ENCODE results near the gene SORCS3.

The SORCS3 gene

DNA sequence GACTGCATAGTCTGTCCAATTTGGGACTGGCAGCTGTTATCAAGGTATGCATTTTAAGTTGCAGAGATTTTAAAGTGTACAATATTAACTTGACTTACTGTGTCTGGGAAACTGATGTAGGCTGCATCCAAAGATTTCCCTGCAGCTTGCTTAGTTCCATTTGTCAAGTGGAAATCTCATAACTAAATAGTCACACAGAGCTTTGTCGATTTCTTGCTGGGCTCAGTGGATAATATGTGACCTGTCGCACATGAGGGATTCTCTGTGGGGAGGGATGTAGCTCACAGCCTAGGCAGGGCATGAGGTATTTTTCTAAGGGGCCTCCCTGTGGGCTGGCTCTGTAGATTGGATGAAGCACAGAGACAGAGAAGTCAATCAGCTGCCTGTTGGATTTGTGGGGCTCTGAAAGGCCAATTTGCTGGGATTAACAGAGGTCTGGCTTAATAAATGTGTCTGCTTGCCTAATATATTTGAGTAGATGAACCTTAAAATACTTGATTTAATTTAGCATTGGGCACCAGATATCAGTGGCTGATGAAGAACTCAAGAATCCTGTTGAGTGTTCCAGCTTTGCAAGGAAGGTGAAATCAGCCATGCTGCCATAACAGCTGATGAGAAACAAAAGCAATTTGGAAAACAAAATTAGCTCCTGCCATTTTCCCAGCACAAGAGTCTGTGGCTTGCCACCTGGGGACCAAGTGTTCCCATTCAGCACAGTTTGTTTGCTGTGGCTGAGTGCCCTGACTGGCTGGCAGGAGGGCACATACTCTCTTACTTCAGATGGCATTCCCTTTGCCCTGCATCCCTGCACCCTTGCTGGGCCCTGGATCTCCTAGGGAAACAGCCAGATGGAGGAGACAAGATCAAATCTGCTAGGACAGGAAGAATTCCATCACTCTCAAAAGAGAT lies 598.5 kb downstream of the SORCS3 start:
- no peak overlapping the region for H2AK5ac ChIP-seq (ENCODE audit: low read length)
- no peaks in the 10 kb centered on the region for H3K4me1 ChIP-seq (ENCODE audit: control insufficient read depth, low read depth, low read length)
- no peaks in the 10 kb centered on the region for H3K79me2 ChIP-seq (ENCODE audit: control insufficient read depth, insufficient read depth, low read length)
- H3K56ac ChIP-seq (ENCODE audit: low read length), result no peak overlapping the region
- no peak overlapping the region for H3K4ac ChIP-seq (ENCODE audit: low read depth, low read length)
- no peak overlapping the region for H2BK120ac ChIP-seq (ENCODE audit: low read depth, low read length)
- no peak overlapping the region for H4K8ac ChIP-seq (ENCODE audit: low read depth, low read length)
- H3K27me3 ChIP-seq (ENCODE audit: insufficient read depth, low read length, poor library complexity), result no peaks in the 10 kb centered on the region
- no peak overlapping the region for H3K18ac ChIP-seq (ENCODE audit: low read length)
- H3K23ac ChIP-seq (ENCODE audit: low read length), result no peak overlapping the region
- no peak overlapping the region for H4K5ac ChIP-seq (ENCODE audit: low read length)
- H3K27ac ChIP-seq (ENCODE audit: low read depth, low read length), result no peak overlapping the region
- no peak overlapping the region for H2BK15ac ChIP-seq (replicated peaks; ENCODE audit: low read depth)
- no peak overlapping the region for H2BK5ac ChIP-seq (ENCODE audit: low read length)
- no peak for DNase-seq
- no peak overlapping the region for H3K4me2 ChIP-seq (ENCODE audit: low read length)
- no CpG with 5 or more reads among the region's 2 CpGs for whole genome bisulfite sequencing (ENCODE audit: extremely low coverage, insufficient coverage, low lambda C conversion rate)
- H3K79me1 ChIP-seq (ENCODE audit: low read length), result no peaks in the 10 kb centered on the region
- H3K36me3 ChIP-seq (ENCODE audit: control insufficient read depth, insufficient read depth, low read length), result no peaks in the 10 kb centered on the region
- no peak overlapping the region for H3K4me3 ChIP-seq (ENCODE audit: low read length)
- no peak overlapping the region for H3K9ac ChIP-seq (ENCODE audit: low read length)

DNA sequence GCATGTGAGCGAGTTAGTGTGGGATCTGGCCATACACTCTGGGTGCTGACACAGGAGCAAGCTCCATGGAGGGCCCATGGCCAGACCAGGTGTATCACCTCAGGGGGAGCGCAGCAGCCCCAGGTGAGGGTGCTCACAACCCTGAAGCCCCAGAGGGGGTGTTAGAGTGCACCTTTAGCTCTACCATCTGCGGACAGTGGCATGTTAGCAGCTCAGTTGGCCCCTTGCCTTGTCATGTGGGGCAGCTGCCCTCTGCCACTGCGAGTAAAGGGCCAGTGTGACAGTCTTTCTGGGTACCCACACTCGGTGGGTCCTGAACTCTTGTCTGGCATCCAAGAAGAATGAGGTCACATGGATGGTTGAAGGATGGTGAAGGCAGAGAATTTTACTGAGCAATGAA lies 600.2 kb downstream of the SORCS3 start:
- H3K56ac ChIP-seq (ENCODE audit: low read length), result no peak overlapping the region
- no peak overlapping the region for H3K9ac ChIP-seq (ENCODE audit: low read length)
- H3K4me1 ChIP-seq (ENCODE audit: control insufficient read depth, low read depth, low read length), result no peaks in the 10 kb centered on the region
- no peak overlapping the region for H3K27ac ChIP-seq (ENCODE audit: low read depth, low read length)
- no peak overlapping the region for H2AK5ac ChIP-seq (ENCODE audit: low read length)
- H3K79me2 ChIP-seq (ENCODE audit: control insufficient read depth, insufficient read depth, low read length), result no peaks in the 10 kb centered on the region
- H2BK15ac ChIP-seq (replicated peaks; ENCODE audit: low read depth), result no peak overlapping the region
- H3K79me1 ChIP-seq (ENCODE audit: low read length), result no peaks in the 10 kb centered on the region
- H4K5ac ChIP-seq (ENCODE audit: low read length), result no peak overlapping the region
- no peak overlapping the region for H3K4me3 ChIP-seq (ENCODE audit: low read length)
- WGBS (ENCODE audit: extremely low coverage, insufficient coverage, low lambda C conversion rate), result no CpG with 5 or more reads among the region's 5 CpGs
- H3K4ac ChIP-seq (ENCODE audit: low read depth, low read length), result no peak overlapping the region
- H3K4me2 ChIP-seq (ENCODE audit: low read length), result no peak overlapping the region
- no peak overlapping the region for H2BK5ac ChIP-seq (ENCODE audit: low read length)
- no peak overlapping the region for H2BK120ac ChIP-seq (ENCODE audit: low read depth, low read length)
- H3K36me3 ChIP-seq (ENCODE audit: control insufficient read depth, insufficient read depth, low read length), result no peaks in the 10 kb centered on the region
- H4K8ac ChIP-seq (ENCODE audit: low read depth, low read length), result no peak overlapping the region
- H3K23ac ChIP-seq (ENCODE audit: low read length), result no peak overlapping the region
- DNase-seq, result no peak
- no peaks in the 10 kb centered on the region for H3K27me3 ChIP-seq (ENCODE audit: insufficient read depth, low read length, poor library complexity)
- H3K18ac ChIP-seq (ENCODE audit: low read length), result no peak overlapping the region

DNA sequence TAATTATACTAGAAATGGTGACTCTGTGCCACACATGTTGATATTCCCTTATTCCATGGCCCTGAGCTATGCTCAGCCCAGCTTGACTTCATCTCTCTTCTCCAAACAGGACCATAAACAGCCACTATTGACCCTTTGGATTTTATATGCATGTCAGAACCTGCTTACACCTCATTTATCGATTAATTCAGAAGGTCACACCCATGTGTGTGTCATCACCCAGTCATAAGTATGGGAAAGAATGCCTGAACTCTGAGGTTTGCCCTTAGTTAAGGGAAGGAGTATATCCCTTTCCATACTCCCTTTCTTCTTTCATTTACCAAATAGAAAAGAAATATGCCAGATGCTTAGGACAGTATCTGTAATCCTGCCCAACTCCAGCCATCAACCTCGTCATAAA lies 602.3 kb downstream of the SORCS3 start:
- no CpG with 5 or more reads among the region's 2 CpGs for WGBS (ENCODE audit: extremely low coverage, insufficient coverage, low lambda C conversion rate)
- no peak for DNase-seq

DNA sequence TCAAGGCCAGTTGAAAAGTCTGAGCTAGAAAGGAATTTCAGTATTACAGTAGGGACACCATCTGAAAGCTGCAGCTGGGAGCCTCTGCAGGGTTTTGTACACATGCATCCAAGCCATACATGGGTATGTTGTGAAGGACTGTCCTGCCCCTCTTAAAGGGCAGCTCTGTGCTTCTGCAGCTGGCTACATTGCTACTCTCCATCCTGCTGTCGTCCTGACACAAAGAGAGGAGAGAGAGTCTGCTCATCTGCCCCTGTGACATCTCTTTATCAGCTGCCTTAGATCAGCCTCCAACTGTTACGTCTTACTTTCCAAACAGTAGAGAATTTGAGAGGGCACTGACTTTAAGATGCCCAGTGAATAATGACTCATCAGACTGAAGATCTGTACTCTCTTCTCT lies 602.7 kb downstream of the SORCS3 start:
- no peak overlapping the region for H3K27ac ChIP-seq (ENCODE audit: low read depth, low read length)
- no peaks in the 10 kb centered on the region for H3K79me2 ChIP-seq (ENCODE audit: control insufficient read depth, insufficient read depth, low read length)
- no peak overlapping the region for H2AK5ac ChIP-seq (ENCODE audit: low read length)
- H2BK15ac ChIP-seq (replicated peaks; ENCODE audit: low read depth), result no peak overlapping the region
- H3K9ac ChIP-seq (ENCODE audit: low read length), result no peak overlapping the region
- H3K79me1 ChIP-seq (ENCODE audit: low read length), result no peaks in the 10 kb centered on the region
- H3K18ac ChIP-seq (ENCODE audit: low read length), result no peak overlapping the region
- DNase-seq, result no peak
- H4K8ac ChIP-seq (ENCODE audit: low read depth, low read length), result no peak overlapping the region
- H3K36me3 ChIP-seq (ENCODE audit: control insufficient read depth, insufficient read depth, low read length), result no peaks in the 10 kb centered on the region
- no peak overlapping the region for H2BK5ac ChIP-seq (ENCODE audit: low read length)
- no peaks in the 10 kb centered on the region for H3K27me3 ChIP-seq (ENCODE audit: insufficient read depth, low read length, poor library complexity)
- H4K5ac ChIP-seq (ENCODE audit: low read length), result no peak overlapping the region
- no peak overlapping the region for H3K23ac ChIP-seq (ENCODE audit: low read length)
- no peak overlapping the region for H3K4me2 ChIP-seq (ENCODE audit: low read length)
- WGBS (ENCODE audit: extremely low coverage, insufficient coverage, low lambda C conversion rate), result no CpG with 5 or more reads among the region's 2 CpGs
- no peak overlapping the region for H3K4ac ChIP-seq (ENCODE audit: low read depth, low read length)
- H3K56ac ChIP-seq (ENCODE audit: low read length), result no peak overlapping the region
- no peaks in the 10 kb centered on the region for H3K4me1 ChIP-seq (ENCODE audit: control insufficient read depth, low read depth, low read length)
- H3K4me3 ChIP-seq (ENCODE audit: low read length), result no peak overlapping the region
- no peak overlapping the region for H2BK120ac ChIP-seq (ENCODE audit: low read depth, low read length)

More for the DNA sequence above, 602.3 kb downstream of the SORCS3 start:
- Histone ChIP-seq H4K5ac (ENCODE audit: low read length) (no peak overlapping the region), H2BK5ac (ENCODE audit: low read length) (no peak overlapping the region), H3K79me2 (ENCODE audit: control insufficient read depth, insufficient read depth, low read length) (no peaks in the 10 kb centered on the region), H3K23ac (ENCODE audit: low read length) (no peak overlapping the region), H2BK15ac (replicated peaks; ENCODE audit: low read depth) (no peak overlapping the region), H3K79me1 (ENCODE audit: low read length) (no peaks in the 10 kb centered on the region), H3K4me2 (ENCODE audit: low read length) (no peak overlapping the region), H3K36me3 (ENCODE audit: control insufficient read depth, insufficient read depth, low read length) (no peaks in the 10 kb centered on the region), H4K8ac (ENCODE audit: low read depth, low read length) (no peak overlapping the region), H3K4ac (ENCODE audit: low read depth, low read length) (no peak overlapping the region), H2AK5ac (ENCODE audit: low read length) (no peak overlapping the region), H3K27me3 (ENCODE audit: insufficient read depth, low read length, poor library complexity) (no peaks in the 10 kb centered on the region), H3K27ac (ENCODE audit: low read depth, low read length) (no peak overlapping the region), H3K9ac (ENCODE audit: low read length) (no peak overlapping the region), H2BK120ac (ENCODE audit: low read depth, low read length) (no peak overlapping the region), H3K18ac (ENCODE audit: low read length) (no peak overlapping the region), H3K4me1 (ENCODE audit: control insufficient read depth, low read depth, low read length) (no peaks in the 10 kb centered on the region), H3K56ac (ENCODE audit: low read length) (no peak overlapping the region), H3K4me3 (ENCODE audit: low read length) (no peak overlapping the region)

- WGBS (ENCODE audit: extremely low coverage, insufficient coverage, low lambda C conversion rate), result no CpG with 5 or more reads among the region's 5 CpGs
- no peaks in the 10 kb centered on the region for H3K79me2 ChIP-seq (ENCODE audit: control insufficient read depth, insufficient read depth, low read length)
- no peaks in the 10 kb centered on the region for H3K79me1 ChIP-seq (ENCODE audit: low read length)
- H3K36me3 ChIP-seq (ENCODE audit: control insufficient read depth, insufficient read depth, low read length), result no peaks in the 10 kb centered on the region
- no peak overlapping the region for H3K27ac ChIP-seq (ENCODE audit: low read depth, low read length)
- no peak overlapping the region for H3K56ac ChIP-seq (ENCODE audit: low read length)
- H2BK5ac ChIP-seq (ENCODE audit: low read length), result no peak overlapping the region
- H3K18ac ChIP-seq (ENCODE audit: low read length), result no peak overlapping the region
- H3K9ac ChIP-seq (ENCODE audit: low read length), result no peak overlapping the region
- no peak overlapping the region for H3K4me3 ChIP-seq (ENCODE audit: low read length)
- no peak overlapping the region for H4K5ac ChIP-seq (ENCODE audit: low read length)
- DNase-seq, result no peak
- H3K23ac ChIP-seq (ENCODE audit: low read length), result no peak overlapping the region
- H2BK15ac ChIP-seq (replicated peaks; ENCODE audit: low read depth), result no peak overlapping the region
- no peak overlapping the region for H3K4ac ChIP-seq (ENCODE audit: low read depth, low read length)
- no peak overlapping the region for H2BK120ac ChIP-seq (ENCODE audit: low read depth, low read length)
- H4K8ac ChIP-seq (ENCODE audit: low read depth, low read length), result no peak overlapping the region
- no peaks in the 10 kb centered on the region for H3K4me1 ChIP-seq (ENCODE audit: control insufficient read depth, low read depth, low read length)
- no peak overlapping the region for H2AK5ac ChIP-seq (ENCODE audit: low read length)
- no peaks in the 10 kb centered on the region for H3K27me3 ChIP-seq (ENCODE audit: insufficient read depth, low read length, poor library complexity)
- H3K4me2 ChIP-seq (ENCODE audit: low read length), result no peak overlapping the region
Measured at GRCh38 chr10:105247831-105248499, 606.9 kb downstream of the SORCS3 start.

Data from mesendoderm (in vitro differentiated cells).